Activated naive CD4-positive, alpha-beta T cell treated with anti-CD3 and anti-CD28 coated beads for 36 hours (primary cell): ENCODE measurements around the gene POLD2. TPM values are rescaled to one million over a fixed set of nuclear protein-coding genes. Genes with fewer than 3 reads are reported as not detected.

Experiments
- CTCF ChIA-PET: fragments of 350-600 bp; sonication (Branson Sonifier 250); formaldehyde crosslinking; loops from one replicate; lab custom pipeline; 2021; ENCODE audit warnings: antibody characterized with exemption; lab: Charles Lee
- DNase-seq: peaks from one replicate; pipeline ENCODE4 v3.0.0-alpha.2; 2020
- H3K27ac Mint-ChIP-seq: one replicate; pipeline ENCODE4 v1.8.0; 2021; ENCODE audit warnings: mild to moderate bottlenecking, mixed read lengths
- H3K27me3 Mint-ChIP-seq: one replicate; pipeline ENCODE4 v1.8.0; 2021; ENCODE audit warnings: low read depth, mixed read lengths
- H3K36me3 Mint-ChIP-seq: one replicate; pipeline ENCODE4 v1.8.0; 2021; ENCODE audit warnings: low read depth, mixed read lengths
- H3K4me1 Mint-ChIP-seq: one replicate; pipeline ENCODE4 v1.8.0; 2021; ENCODE audit warnings: low read depth, mixed read lengths
- H3K4me3 Mint-ChIP-seq: one replicate; pipeline ENCODE4 v1.8.0; 2021; ENCODE audit warnings: mild to moderate bottlenecking, moderate library complexity, mixed read lengths
- H3K9me3 Mint-ChIP-seq: one replicate; pipeline ENCODE4 v1.8.0; 2021; ENCODE audit warnings: mixed read lengths
- intact Hi-C: fragments of 100-400 bp; cut with micrococcal nuclease; formaldehyde crosslinking; loops from one replicate; pipeline ENCODE4 v1.15.1; 2023
- total RNA-seq, 2 experiments: library from RNA; stranded (reverse); gene quantifications; one replicate each; pipeline ENCODE4 v1.2.3, GENCODE V29; 2021

The POLD2 gene
- total RNA-seq, 2 experiments from 2014 or later = 261 to 270 TPM

DNA sequence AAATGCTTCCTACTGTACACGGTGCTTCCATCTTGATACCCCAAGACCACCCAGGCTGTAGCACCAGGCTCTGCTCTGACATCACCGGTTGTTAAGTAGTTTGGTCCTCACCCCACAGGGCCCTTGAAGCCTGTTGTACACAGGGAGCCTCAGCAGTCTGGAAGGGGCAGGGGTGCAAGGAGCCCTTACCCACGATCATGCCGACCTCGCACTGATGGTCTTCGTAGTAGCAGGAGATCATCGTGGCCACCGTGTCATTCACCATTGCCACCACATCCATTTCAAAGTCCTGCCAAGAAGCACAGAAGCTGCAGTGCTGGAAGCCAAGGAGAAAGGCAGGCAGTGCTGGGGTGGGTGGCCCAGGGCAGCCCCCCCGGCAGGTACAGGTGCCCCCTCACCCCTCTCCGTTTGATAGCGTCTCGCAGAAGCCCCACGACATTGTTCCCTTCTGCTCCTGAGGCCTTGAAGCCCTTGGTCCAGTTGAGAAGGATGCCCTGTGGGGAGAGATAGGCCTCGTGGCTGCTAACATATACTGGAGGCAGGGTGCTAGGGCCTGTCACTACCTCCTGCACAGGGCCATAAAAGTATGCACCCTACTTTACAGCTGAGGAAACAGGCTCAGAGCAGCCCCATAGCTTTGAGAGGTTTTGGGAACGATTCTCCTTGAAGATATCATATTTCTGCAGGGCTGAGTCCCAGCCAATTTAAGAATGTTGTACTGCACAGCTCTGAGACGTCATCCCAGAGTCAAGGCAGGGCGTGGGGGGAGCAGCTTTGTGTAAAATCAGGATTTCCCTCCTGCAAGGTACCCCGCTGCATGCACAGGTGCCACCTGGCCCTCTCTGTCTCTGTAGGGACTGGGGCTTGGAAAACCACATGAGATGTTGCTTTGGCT is 26.5 kb upstream of the POLD2 start:
- CTCF ChIA-PET = no interaction called here
- H3K27ac Mint-ChIP-seq = no peak overlapping the region
- intact Hi-C loops = no loop called here
- H3K4me3 Mint-ChIP-seq = no peak overlapping the region
- H3K9me3 Mint-ChIP-seq = no peaks in the 10 kb centered on the region
- no peak for DNase-seq
- H3K36me3 Mint-ChIP-seq = no peaks in the 10 kb centered on the region
- peaks cover 4% of the 10 kb centered on the region for H3K27me3 Mint-ChIP-seq
- peaks cover 9% of the 10 kb centered on the region for H3K4me1 Mint-ChIP-seq

DNA sequence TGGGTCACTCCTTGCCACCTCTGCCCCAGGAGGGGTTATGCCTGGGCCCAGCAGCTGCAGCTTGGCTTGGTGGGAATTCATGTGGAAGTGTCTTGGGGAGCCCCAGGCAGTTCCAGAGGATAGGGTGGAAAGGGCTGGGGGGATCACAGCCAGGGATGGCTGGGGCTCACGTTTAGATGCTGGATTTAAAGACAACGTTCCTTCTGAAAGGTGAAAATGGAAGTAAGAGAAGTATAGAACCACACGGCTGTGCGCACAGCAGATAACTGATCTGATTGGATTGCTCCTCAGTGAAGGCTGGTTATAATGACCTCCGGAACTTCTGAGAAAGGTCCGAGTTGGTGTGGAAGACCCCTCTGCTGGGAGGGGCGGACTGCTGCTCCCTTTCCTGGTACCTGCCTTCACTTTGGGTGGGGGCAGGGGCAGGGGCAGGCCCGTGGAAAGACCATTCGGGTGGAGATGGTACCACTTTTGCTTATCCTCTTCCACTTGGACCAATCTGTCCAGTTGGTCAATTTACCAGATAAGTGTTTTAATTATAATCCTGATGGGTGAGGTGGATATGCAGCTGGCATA is 25.7 kb upstream of the POLD2 start:
- Mint-ChIP-seq H3K9me3 (no peaks in the 10 kb centered on the region), H3K36me3 (no peaks in the 10 kb centered on the region), H3K27ac (no peak overlapping the region), H3K27me3 (peaks cover 4% of the 10 kb centered on the region), H3K4me1 (peaks cover 9% of the 10 kb centered on the region), H3K4me3 (no peak overlapping the region)
- intact Hi-C loops = no loop called here
- DNase-seq = no peak
- CTCF ChIA-PET = no interaction called here

DNA sequence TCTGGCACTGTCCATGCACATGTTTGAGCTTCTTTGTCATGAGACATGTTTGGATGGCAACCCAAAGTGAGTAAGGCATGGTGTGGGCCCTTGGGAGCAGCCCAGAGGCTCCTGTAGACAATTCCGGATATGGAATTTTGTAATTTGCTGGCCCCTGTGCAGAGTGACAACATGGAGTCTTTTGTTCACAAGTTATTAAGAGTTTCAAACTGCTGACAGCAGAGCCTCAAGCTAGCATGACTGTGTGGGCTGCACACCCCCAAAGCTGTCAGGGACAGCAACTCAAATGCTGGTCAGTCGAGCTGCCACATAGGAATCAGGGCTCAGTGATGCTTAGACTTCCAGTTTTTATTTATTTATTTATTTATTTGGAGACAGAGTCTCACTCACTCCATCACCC is 24.8 kb upstream of the POLD2 start:
- no peak for DNase-seq
- Mint-ChIP-seq H3K36me3 (no peaks in the 10 kb centered on the region), H3K4me1 (peaks cover 9% of the 10 kb centered on the region), H3K27me3 (peaks cover 4% of the 10 kb centered on the region), H3K27ac (no peak overlapping the region), H3K9me3 (no peaks in the 10 kb centered on the region), H3K4me3 (no peak overlapping the region)
- intact Hi-C loops = no loop called here
- CTCF ChIA-PET = no interaction called here

DNA sequence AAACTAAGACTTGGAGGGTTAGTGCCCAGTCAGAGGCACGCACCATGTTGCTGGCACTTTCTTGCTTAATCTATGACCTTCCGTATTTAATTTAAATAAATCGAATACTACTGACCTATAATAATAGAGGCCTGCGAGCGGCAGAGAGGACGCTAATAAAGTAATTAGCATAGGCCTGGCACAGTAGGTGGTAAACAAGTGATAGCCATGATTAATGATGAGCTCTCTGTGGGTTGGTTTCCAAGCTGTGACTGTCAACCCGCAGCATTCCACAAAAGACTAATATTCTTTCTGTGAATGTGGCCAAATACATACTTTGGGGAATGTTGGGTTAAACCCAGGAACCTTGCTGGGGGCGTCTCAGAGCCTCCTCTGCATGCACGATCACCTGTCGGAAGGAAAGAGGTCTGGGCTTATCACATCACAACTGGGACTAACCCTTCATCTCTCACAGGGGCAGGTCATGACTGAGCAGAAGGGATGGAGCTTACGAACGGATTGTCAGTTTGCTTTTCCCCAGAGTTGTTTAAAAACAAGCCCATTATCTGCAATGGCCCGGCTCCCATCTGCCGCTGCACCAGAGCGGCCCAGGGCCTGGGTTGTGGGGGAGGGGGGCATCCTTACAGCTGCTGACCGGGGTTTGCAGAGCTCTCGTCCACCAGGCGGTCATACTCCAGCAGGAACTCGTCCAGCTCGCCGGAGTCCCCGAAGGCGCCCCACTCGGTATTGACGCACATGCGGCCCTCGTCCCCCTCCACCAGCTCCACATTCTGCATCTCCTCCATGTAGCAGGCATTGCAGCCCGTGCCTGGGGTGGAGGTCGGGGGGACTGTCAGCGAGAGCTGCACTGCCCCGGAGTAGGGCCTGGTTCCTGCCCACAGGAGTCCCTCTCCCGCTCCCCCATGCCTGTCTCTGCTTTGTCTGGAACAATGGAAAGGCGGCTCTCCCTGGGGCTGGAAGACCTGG is 24.0 kb upstream of the POLD2 start:
- no peak for DNase-seq
- H3K9me3 Mint-ChIP-seq = no peaks in the 10 kb centered on the region
- H3K4me1 Mint-ChIP-seq = peaks cover 9% of the 10 kb centered on the region
- intact Hi-C loops = no loop called here
- CTCF ChIA-PET = no interaction called here
- no peak overlapping the region for H3K27ac Mint-ChIP-seq
- no peak overlapping the region for H3K4me3 Mint-ChIP-seq
- peaks cover 4% of the 10 kb centered on the region for H3K27me3 Mint-ChIP-seq
- no peaks in the 10 kb centered on the region for H3K36me3 Mint-ChIP-seq

DNA sequence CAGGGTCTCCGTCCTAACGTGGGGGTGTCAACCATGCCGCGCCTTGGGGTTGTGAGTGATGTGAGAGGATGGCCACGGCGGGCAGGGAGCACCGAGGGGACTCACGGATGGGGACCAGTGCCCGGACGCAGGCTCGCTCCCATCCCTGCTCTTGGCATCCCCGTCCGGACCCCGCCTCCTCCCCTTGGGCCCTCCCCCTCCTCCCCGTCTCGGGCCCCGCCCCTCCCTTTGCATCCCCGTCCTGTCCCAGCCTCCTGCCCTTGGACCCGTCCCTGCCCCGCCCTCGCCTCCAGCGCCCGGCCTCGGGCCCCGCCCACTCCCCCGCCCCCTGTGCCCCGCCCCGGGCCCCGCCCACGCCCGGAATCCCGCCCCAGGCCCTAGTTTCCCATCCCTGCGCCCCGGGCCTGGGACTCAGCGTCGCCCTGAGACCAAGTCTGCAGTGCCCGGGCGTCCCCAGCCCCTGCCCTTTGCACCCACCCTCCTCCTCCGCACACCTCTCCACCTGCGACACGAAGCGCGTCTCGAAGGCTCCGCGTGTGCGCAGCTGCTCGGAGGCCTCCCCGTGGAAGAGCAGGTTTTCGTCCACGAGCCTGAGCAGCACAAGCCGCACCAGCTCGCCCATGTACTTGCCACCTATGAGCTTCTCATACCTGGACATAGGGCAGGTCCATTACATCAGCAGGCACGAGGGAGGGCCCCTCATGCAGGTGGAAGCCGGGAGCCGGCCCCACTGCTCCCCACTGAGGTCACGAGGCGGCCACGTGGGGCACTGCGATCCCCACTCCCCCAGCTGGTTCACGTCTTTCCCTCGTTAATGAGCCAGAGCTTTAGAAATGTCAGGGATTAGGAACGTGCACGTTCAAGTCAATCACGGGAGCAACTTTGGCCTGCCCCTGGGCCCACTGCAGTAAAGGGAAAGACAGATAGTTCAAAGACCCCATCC is 22.9 kb upstream of the POLD2 start:
- Mint-ChIP-seq H3K27ac (no peak overlapping the region), H3K36me3 (no peaks in the 10 kb centered on the region), H3K9me3 (no peaks in the 10 kb centered on the region), H3K4me3 (peak overlapping the region; percentile 69), H3K4me1 (peaks cover 9% of the 10 kb centered on the region), H3K27me3 (peaks cover 4% of the 10 kb centered on the region)
- CTCF ChIA-PET = no interaction called here
- intact Hi-C loops = loop anchor here (1.0 kb wide), 1 partner anchor 23 kb away; the partner anchor contains the start of gene POLD2
- peak; percentile 80 for DNase-seq

DNA sequence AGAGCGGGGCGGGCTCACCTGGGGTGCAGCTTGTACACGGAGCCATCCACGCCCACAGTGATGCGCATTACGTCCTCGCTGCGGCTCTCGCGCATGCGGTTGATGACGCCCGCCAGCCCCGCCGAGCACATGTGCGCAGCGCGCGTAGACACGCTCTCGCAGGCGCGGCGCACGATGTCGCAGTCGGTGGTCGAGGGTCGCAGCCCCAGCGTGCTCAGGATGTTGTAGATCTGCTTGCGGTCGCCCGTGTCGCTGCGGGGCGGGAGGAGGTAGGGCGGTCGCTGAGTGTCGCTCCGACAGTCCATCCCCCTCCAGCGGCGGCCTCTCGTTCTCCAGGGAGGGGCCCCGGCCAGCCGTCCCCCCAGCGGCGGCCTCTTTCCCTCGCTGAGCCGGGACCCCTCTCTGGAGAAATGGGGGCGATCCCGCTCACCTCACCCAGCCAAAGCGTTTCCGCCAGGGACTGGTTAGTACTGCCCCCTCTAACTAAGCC is 22.2 kb upstream of the POLD2 start:
- no peak overlapping the region for H3K27ac Mint-ChIP-seq
- no peaks in the 10 kb centered on the region for H3K36me3 Mint-ChIP-seq
- intact Hi-C loops = no loop called here
- peak; percentile 64 for DNase-seq
- peaks cover 9% of the 10 kb centered on the region for H3K4me1 Mint-ChIP-seq
- CTCF ChIA-PET = no interaction called here
- peak overlapping the region; percentile 69 for H3K4me3 Mint-ChIP-seq
- H3K9me3 Mint-ChIP-seq = no peaks in the 10 kb centered on the region
- H3K27me3 Mint-ChIP-seq = peaks cover 4% of the 10 kb centered on the region

DNA sequence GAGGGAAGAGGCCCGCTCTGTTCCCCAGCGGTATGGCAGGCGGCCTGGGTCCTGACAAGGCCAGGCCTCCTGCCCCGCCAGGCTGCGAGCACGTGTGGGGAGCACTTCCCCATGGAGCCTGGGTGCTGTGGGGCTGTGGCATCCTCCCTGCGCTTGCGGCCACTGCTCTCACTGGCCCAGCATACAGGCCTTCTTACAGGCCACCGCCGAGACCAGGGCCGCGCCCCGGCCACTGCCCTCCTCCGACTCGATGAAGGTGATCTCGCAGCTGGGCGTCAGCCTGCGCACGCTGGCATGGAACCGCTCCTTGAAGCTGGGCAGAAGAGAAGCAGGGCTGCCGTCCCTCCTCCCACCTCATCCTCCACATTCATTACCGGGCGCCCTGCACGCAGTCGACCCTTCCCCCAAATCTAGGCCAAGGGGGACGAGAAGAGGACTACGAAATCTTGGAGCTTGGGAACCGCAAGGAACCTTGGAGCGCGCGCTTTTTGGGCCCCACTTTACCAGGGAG is 21.7 kb upstream of the POLD2 start:
- Mint-ChIP-seq H3K9me3 (no peaks in the 10 kb centered on the region), H3K4me1 (peaks cover 9% of the 10 kb centered on the region), H3K4me3 (peak overlapping the region; percentile 69), H3K27me3 (peaks cover 4% of the 10 kb centered on the region), H3K36me3 (no peaks in the 10 kb centered on the region), H3K27ac (no peak overlapping the region)
- intact Hi-C loops = no loop called here
- CTCF ChIA-PET = no interaction called here
- no peak for DNase-seq

DNA sequence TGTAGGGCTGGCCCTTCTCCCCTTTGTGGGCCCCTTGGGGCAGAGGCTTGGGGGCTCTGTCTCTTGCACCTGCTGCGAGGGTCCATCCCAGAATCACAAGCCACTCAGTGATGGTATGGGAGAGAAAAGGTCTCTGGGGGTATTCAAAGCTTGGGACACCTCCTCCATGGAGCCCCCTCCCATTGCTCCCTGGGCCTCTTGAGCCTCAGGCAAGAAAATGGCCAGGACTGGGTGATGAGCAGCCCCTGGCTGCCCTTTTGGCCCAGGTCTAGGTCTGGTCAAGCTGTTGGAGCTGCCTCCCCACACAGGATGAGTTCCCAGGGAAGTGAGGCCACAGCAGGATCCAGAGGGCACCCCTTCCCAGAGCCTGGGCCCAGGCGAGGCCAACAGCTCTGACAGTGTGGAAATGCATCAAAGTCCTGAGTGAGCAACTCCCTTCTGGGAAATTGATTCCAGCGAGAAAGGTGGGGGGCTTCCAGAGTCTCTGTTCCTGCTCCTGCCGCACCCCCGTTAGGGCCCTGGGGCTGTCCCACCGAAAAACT is 21.1 kb upstream of the POLD2 start:
- H3K27me3 Mint-ChIP-seq = peaks cover 4% of the 10 kb centered on the region
- no peak overlapping the region for H3K27ac Mint-ChIP-seq
- peaks cover 9% of the 10 kb centered on the region for H3K4me1 Mint-ChIP-seq
- no peak overlapping the region for H3K4me3 Mint-ChIP-seq
- CTCF ChIA-PET = interaction anchor here (0.6 kb wide), 1 partner anchor 658 kb away, joined by 3 read pairs; no protein-coding TSS in a partner anchor
- intact Hi-C loops = no loop called here
- no peaks in the 10 kb centered on the region for H3K9me3 Mint-ChIP-seq
- no peaks in the 10 kb centered on the region for H3K36me3 Mint-ChIP-seq
- no peak for DNase-seq

DNA sequence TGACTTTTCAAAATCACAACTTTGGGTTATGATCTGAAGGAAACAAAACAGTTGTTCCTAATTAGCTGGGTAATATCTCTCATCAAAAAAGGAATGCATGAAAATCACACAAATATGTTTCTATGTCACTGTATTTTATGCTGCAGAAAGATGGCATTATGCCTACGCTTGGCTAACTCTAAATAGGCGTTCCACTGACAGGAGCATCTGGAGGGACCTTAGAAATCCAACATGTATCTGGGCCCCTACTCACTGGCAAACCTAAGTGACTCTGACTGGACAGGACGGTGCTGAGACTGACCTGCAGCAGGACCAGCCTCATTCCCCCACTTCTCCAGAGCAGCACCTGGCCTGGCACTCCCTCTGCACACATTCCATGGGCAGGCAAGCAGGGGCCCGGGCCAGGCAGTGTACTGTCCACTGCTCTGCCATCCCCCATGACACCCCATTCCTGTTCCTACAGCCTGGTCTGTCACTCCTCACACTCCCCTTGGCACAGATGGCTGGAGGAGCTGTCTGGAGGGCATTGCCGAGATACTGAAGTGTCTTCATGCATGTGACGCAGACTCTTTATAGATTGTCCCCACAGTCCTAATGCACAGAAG is 20.4 kb upstream of the POLD2 start:
- peaks cover 9% of the 10 kb centered on the region for H3K4me1 Mint-ChIP-seq
- H3K27ac Mint-ChIP-seq = no peak overlapping the region
- H3K27me3 Mint-ChIP-seq = peaks cover 4% of the 10 kb centered on the region
- intact Hi-C loops = no loop called here
- H3K36me3 Mint-ChIP-seq = no peaks in the 10 kb centered on the region
- DNase-seq = no peak
- no peak overlapping the region for H3K4me3 Mint-ChIP-seq
- H3K9me3 Mint-ChIP-seq = no peaks in the 10 kb centered on the region
- CTCF ChIA-PET = interaction anchor here (0.6 kb wide), 1 partner anchor 659 kb away, joined by 3 read pairs; no protein-coding TSS in a partner anchor

DNA sequence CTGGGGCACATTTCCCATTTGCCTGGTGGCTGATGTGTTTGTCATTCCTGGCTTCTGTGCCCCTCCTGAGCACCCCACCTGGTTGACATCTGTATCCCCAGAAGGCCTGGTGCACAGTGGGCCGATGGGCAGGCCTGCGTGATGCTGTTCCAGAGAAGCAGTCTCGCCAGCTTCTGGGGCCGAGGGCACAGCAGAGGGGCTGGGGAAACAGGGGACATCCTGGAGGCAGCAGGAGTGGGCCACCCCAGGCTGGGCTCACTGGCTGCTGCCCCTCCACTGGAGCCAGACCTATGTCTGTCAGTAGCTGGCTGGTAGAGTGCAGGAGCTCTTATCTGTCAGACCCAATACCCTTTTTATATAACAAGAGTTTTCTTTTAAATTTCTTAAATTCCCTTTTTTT is 18.7 kb upstream of the POLD2 start:
- H3K4me1 Mint-ChIP-seq = peaks cover 9% of the 10 kb centered on the region
- H3K27me3 Mint-ChIP-seq = peaks cover 4% of the 10 kb centered on the region
- CTCF ChIA-PET = no interaction called here
- H3K9me3 Mint-ChIP-seq = no peaks in the 10 kb centered on the region
- no peaks in the 10 kb centered on the region for H3K36me3 Mint-ChIP-seq
- H3K4me3 Mint-ChIP-seq = no peak overlapping the region
- intact Hi-C loops = no loop called here
- no peak overlapping the region for H3K27ac Mint-ChIP-seq
- DNase-seq = no peak
